NOMO-1 treated with DMSO at 0.1 percent for 48 hours (cell line): Measurements from ENCODE around the gene GALNT16.

Experiments used
- DNase-seq: peaks from one replicate; lab custom pipeline; 2025; ENCODE audit not compliant: unreplicated experiment; lab: John Stamatoyannopoulos, UW

The GALNT16 gene

DNA sequence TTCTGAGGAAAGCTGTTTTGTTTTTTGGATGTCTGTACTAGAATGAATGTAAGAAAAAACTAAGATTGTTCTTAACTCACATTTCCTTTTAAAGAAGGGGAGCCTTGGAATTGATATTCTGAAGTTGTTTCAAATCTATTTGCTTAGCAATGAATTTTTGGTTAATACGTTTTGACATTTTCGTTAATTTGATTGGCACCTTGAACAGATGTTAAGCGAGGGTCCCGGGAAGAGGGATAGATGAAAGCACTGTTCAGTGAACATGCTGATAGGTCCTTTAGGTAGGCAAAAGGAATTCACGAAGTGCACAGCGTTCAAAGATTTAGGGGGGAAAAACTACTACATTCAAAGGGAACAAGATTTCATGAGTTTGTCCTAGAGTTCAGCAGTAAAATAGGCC, 140.2 kb downstream of the GALNT16 start:
- no peak for DNase-seq

DNA sequence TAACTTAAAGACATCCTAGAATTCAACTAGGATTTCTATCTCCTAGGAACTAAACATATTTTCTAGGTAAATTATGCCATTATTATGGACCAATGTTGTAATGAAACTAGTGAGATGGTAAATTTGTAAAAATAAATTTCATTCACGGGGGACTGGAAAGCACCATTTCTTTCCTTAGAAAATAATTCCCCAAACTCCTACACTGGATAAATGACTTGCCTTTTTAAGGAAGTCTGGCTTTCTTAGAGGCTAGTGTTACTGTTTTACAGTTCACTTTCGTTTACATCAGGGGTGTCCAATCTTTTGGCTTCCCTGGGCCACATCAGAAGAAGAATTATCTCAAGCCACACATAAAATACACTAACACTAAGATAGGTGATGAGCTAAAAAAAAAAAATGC, 141.9 kb downstream of the GALNT16 start:
- DNase-seq: no peak

DNA sequence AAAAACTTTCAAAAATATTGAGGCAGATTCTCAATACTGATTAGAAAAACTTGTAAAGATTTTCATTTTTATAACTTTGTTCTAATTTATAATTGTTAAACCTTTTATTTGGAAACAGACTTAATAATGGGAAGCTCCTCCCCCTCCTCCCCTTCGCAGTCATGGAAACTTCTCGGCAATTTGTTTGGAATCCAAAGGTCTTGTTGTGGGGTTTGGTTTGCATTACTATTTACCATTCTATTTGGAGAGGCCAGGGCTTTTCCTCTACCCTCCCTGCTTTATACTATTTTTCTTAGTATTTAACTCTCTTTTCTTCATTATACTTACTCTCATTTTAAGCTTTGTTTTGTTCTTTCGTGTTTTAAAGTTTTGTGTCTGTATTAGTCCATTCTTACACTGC, 144.5 kb downstream of the GALNT16 start:
- no peak for DNase-seq

DNA sequence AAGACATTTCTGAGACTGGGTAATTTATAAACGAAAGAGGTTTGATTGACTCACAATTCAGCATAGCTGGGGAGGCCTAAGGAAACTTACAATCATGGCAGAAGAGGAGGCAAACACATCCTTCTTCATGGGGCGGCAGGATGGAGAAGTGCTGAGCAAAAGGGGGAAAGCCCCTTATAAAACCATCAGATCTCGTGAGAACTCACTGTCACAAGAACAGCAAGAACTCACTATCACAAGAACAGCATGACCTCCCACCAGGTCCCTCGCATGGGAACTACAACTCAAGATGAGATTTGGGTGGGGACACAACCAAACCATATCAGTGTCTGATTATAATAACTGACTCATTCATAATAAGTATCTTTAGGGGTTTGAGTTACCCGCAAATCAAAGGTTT, 144.9 kb downstream of the GALNT16 start:
- DNase-seq: no peak

DNA sequence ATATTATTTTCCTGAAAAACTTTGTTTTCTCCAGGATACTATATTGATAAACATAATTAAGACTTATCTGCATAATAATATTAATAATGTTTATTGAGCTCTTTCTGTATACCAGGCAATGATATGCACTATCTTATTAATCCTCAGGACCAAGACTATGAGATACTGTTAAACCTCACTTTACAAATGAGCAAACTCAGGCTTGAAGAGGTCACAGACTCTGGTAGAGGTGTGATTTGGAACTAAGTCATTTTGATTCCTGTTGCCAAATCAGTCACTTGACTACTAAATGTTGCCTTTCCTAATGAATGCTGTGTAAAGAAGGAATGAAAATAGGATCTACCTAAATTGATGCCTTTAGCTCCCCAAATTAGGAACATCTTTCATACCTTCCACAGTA, 145.8 kb downstream of the GALNT16 start:
- DNase-seq: no peak
